ENCODE measurements around the gene OSBPL10. TPM values are rescaled to one million over a fixed set of nuclear protein-coding genes. Genes with fewer than 3 reads are reported as not detected.

The OSBPL10 gene
- total RNA-seq, 1 donor from 2014 or later = 8.4 TPM

DNA sequence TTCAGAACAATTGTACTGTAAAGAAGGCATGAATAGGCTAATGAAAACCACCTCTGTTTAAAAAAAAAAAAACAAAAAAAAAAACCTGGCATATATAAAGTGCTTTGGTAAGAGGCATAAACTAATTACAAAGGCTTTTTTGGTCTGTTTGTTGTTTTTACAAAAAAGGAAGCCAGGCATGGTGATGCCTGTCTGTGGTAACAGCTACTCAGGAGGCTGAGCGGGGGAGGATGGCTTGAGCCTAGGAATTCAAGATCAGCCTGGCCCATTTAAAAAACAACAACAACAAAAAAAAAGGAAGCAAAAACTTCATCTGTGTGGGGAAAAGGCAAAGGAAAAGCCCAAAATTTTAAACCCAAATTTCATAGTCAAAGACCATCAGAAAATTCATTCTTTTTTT, 47.0 kb downstream of the OSBPL10 start:
- Mint-ChIP-seq H3K27me3 (ENCODE audit: insufficient read depth, low read depth) (no peaks in the 10 kb centered on the region), H3K9me3 (no peaks in the 10 kb centered on the region), H3K27ac (no peak overlapping the region), H3K36me3 (no peaks in the 10 kb centered on the region), H3K4me3 (no peak overlapping the region), H3K4me1 (no peaks in the 10 kb centered on the region)
- DNase-seq (ENCODE audit: low spot score) = no peak
- Histone ChIP-seq H3K4me1 (peaks cover 5% of the 10 kb centered on the region), H3K4me2 (no peak overlapping the region), H3K9me3 (ENCODE audit: low read depth) (no peaks in the 10 kb centered on the region), H2AFZ (replicated peaks) (no peak overlapping the region), H3K9ac (no peak overlapping the region), H3K27me3 (no peaks in the 10 kb centered on the region), H4K20me1 (ENCODE audit: low read depth) (no peaks in the 10 kb centered on the region), H3K4me3 (no peak overlapping the region), H3F3A (ENCODE audit: low read depth) (no peaks in the 10 kb centered on the region), H3K36me3 (no peaks in the 10 kb centered on the region), H3K27ac (no peak overlapping the region), H3K79me2 (ENCODE audit: low read depth) (no peaks in the 10 kb centered on the region)
- no peak for TF ChIP-seq EZH2phosphoT487 (IDR thresholded peaks at IDR 0.05)
- TF ChIP-seq, protein P1, sequence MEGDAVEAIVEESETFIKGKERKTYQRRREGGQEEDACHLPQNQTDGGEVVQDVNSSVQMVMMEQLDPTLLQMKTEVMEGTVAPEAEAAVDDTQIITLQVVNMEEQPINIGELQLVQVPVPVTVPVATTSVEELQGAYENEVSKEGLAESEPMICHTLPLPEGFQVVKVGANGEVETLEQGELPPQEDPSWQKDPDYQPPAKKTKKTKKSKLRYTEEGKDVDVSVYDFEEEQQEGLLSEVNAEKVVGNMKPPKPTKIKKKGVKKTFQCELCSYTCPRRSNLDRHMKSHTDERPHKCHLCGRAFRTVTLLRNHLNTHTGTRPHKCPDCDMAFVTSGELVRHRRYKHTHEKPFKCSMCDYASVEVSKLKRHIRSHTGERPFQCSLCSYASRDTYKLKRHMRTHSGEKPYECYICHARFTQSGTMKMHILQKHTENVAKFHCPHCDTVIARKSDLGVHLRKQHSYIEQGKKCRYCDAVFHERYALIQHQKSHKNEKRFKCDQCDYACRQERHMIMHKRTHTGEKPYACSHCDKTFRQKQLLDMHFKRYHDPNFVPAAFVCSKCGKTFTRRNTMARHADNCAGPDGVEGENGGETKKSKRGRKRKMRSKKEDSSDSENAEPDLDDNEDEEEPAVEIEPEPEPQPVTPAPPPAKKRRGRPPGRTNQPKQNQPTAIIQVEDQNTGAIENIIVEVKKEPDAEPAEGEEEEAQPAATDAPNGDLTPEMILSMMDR (IDR thresholded peaks at IDR 0.05) = no peak
- no peak for TF ChIP-seq EZH2 (IDR thresholded peaks at IDR 0.05)

DNA sequence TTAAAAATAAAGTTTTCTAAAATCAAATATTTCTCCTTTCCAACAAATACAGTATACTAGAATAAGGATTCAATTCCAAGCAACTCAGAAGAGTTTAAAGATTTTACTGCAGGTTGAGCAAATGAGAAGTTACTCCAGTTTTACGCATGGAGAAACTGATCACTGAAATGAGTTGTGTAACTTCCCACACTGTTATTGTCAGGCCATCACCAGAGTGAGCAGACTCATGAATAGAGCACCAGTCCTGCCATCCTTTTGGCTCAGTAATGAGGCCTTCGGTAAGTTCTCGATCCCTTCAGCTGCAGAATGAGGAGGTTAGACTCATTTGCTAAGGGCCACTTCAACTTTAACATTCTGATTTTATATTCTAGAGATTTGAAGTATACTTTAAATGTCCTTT, 48.1 kb downstream of the OSBPL10 start:
- Mint-ChIP-seq H3K4me1 (no peaks in the 10 kb centered on the region), H3K27me3 (ENCODE audit: insufficient read depth, low read depth) (no peaks in the 10 kb centered on the region), H3K4me3 (no peak overlapping the region), H3K36me3 (no peaks in the 10 kb centered on the region), H3K27ac (no peak overlapping the region), H3K9me3 (no peaks in the 10 kb centered on the region)
- Histone ChIP-seq H3K4me3 (no peak overlapping the region), H3K4me2 (no peak overlapping the region), H2AFZ (replicated peaks) (no peak overlapping the region), H3K9me3 (ENCODE audit: low read depth) (no peaks in the 10 kb centered on the region), H4K20me1 (ENCODE audit: low read depth) (no peaks in the 10 kb centered on the region), H3K27ac (no peak overlapping the region), H3K36me3 (no peaks in the 10 kb centered on the region), H3F3A (ENCODE audit: low read depth) (no peaks in the 10 kb centered on the region), H3K9ac (no peak overlapping the region), H3K4me1 (peaks cover 5% of the 10 kb centered on the region), H3K79me2 (ENCODE audit: low read depth) (no peaks in the 10 kb centered on the region), H3K27me3 (no peaks in the 10 kb centered on the region)
- DNase-seq (ENCODE audit: low spot score) = no peak
- TF ChIP-seq EZH2phosphoT487 (IDR thresholded peaks at IDR 0.05) (no peak), EZH2 (IDR thresholded peaks at IDR 0.05) (no peak)
- TF ChIP-seq, protein P1 (IDR thresholded peaks at IDR 0.05) = no peak

DNA sequence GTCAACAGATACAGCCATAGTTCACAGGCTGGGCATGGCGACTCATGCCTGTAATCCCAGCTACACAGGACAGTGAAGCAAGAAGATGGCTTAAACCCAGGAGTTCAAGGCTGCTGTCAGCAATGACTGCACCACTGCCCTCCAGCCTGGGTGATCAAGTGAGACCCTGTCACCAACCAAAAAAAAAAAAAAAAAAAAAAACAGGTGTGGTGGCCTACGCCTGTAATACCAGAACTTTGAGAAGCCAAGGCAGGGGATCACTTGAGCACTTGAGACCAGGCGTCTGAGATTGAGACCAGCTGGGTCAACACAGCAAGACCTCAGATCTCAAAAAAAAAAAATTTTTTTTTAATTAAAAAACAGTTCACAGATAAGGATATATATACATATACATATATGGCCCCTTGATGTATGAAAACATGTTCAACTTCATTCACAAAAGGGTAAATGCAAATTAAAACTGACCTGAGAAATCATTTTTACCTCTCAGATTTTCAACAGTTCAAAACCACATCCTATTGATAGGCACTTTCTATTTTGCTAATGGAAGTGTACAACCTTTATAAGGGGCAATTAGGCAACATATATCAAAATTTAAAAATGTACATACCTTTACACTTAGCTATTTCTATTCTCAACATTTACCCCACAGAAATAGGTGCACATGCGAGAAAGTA, 51.1 kb downstream of the OSBPL10 start:
- no peaks in the 10 kb centered on the region for H3K79me2 ChIP-seq (ENCODE audit: low read depth)
- peaks cover 3% of the 10 kb centered on the region for H3K27me3 Mint-ChIP-seq (ENCODE audit: insufficient read depth, low read depth)
- no peak overlapping the region for H3K9ac ChIP-seq
- H3K4me1 ChIP-seq = peaks cover 5% of the 10 kb centered on the region
- H3K9me3 ChIP-seq (ENCODE audit: low read depth) = no peaks in the 10 kb centered on the region
- H3K27ac Mint-ChIP-seq = no peak overlapping the region
- H3K27me3 ChIP-seq = no peaks in the 10 kb centered on the region
- no peak overlapping the region for H2AFZ ChIP-seq (replicated peaks)
- H3K36me3 ChIP-seq = no peaks in the 10 kb centered on the region
- H3K27ac ChIP-seq = no peak overlapping the region
- H3K9me3 Mint-ChIP-seq = no peaks in the 10 kb centered on the region
- no peaks in the 10 kb centered on the region for H3F3A ChIP-seq (ENCODE audit: low read depth)
- H3K4me2 ChIP-seq = no peak overlapping the region
- no peak overlapping the region for H3K4me3 Mint-ChIP-seq
- H3K4me3 ChIP-seq = no peak overlapping the region
- no peaks in the 10 kb centered on the region for H3K36me3 Mint-ChIP-seq
- TF ChIP-seq, protein P1 (IDR thresholded peaks at IDR 0.05) = no peak
- TF ChIP-seq EZH2 (IDR thresholded peaks at IDR 0.05) (no peak), EZH2phosphoT487 (IDR thresholded peaks at IDR 0.05) (no peak)
- no peak for DNase-seq (ENCODE audit: low spot score)
- H4K20me1 ChIP-seq (ENCODE audit: low read depth) = no peaks in the 10 kb centered on the region
- no peaks in the 10 kb centered on the region for H3K4me1 Mint-ChIP-seq

Measured in neural progenitor cell (in vitro differentiated cells).